IMR-90 (cell line): ENCODE results near the gene DGKD. TPM values are rescaled to one million over a fixed set of nuclear protein-coding genes. Genes with fewer than 3 reads are reported as not detected.

Source experiments
- ATAC-seq: fragments of 200-7000 bp; cut with Tn5 transposase; 2 replicates; pipeline ENCODE4 v1.9.1; 2020; ENCODE audit warnings: low read depth, mild to moderate bottlenecking, moderate library complexity
- Bru-seq: library from RNA; stranded (reverse); fragments of 400-500 nt; gene quantifications from one replicate; lab custom pipeline; 2021; lab: Mats Ljungman, UMichigan
- BruChase-seq, 2 experiments: library from RNA; stranded (reverse); fragments of 400-500 nt; gene quantifications; one replicate each; lab custom pipeline; 2021; lab: Mats Ljungman, UMichigan
- BruUV-seq: library from RNA; stranded (reverse); fragments of 400-500 nt; replicated peaks from 2 replicates; lab custom pipeline; 2021; lab: Mats Ljungman, UMichigan
- CTCF ChIA-PET: fragments of 300-600 bp; formaldehyde crosslinking; extraction: SDS; loops from one replicate; lab custom pipeline; 2021; ENCODE audit warnings: antibody characterized with exemption; lab: Yijun Ruan, JAX
- POLR2A ChIA-PET: fragments of 300-600 bp; sonication (Branson Sonifier 250); formaldehyde crosslinking; loops from one replicate; lab custom pipeline; 2022; ENCODE audit warnings: antibody characterized with exemption; ENCODE audit not compliant: unreplicated experiment; lab: Charles Lee
- DNase-seq: peaks from one replicate; pipeline ENCODE4 v3.0.0; 2013
- H2AFZ ChIP-seq: replicated peaks from 2 replicates; pipeline ENCODE3; 2013; ENCODE audit warnings: low read length, mild to moderate bottlenecking; ENCODE audit not compliant: poor library complexity
- H2AK5ac ChIP-seq: 2 replicates; pipeline ENCODE4 v1.6.1; 2013; ENCODE audit warnings: low read depth, low read length, inconsistent platforms
- H2AK9ac ChIP-seq: replicated peaks from 2 replicates; pipeline ENCODE3; 2013; ENCODE audit warnings: mild to moderate bottlenecking, low read depth, low read length, moderate library complexity; ENCODE audit not compliant: poor library complexity
- H2BK120ac ChIP-seq: 2 replicates; pipeline ENCODE4 v1.6.1; 2013; ENCODE audit warnings: low read depth, low read length, inconsistent platforms
- H2BK15ac ChIP-seq: 3 replicates; pipeline ENCODE4 v1.6.1; 2013; ENCODE audit warnings: low read depth, low read length, inconsistent platforms
- H2BK20ac ChIP-seq: 2 replicates; pipeline ENCODE4 v1.6.1; 2013; ENCODE audit warnings: low read depth, mild to moderate bottlenecking, inconsistent platforms, low read length, moderate library complexity
- H2BK5ac ChIP-seq: 2 replicates; pipeline ENCODE4 v1.6.1; 2013; ENCODE audit warnings: mild to moderate bottlenecking, low read depth, low read length, inconsistent platforms; ENCODE audit not compliant: poor library complexity, severe bottlenecking
- H3K14ac ChIP-seq: replicated peaks from 2 replicates; pipeline ENCODE4 v1.6.1; 2013; ENCODE audit warnings: low read depth, low read length, inconsistent platforms
- H3K18ac ChIP-seq: 2 replicates; pipeline ENCODE4 v1.6.1; 2013; ENCODE audit warnings: low read depth, low read length, control low read depth
- H3K23ac ChIP-seq: 2 replicates; pipeline ENCODE4 v1.6.1; 2013; ENCODE audit warnings: low read depth, low read length, inconsistent platforms
- H3K27ac ChIP-seq: 2 replicates; pipeline ENCODE4 v1.5.1; 2013; ENCODE audit warnings: mild to moderate bottlenecking, control low read depth, low read length; ENCODE audit not compliant: insufficient read depth
- H3K27me3 ChIP-seq: 2 replicates; pipeline ENCODE4 v1.6.1; 2013; ENCODE audit warnings: low read length; ENCODE audit not compliant: control insufficient read depth, insufficient read depth
- H3K36me3 ChIP-seq: 2 replicates; pipeline ENCODE4 v1.6.1; 2013; ENCODE audit warnings: low read length, mixed read lengths; ENCODE audit not compliant: control insufficient read depth, insufficient read depth
- H3K4ac ChIP-seq: 2 replicates; pipeline ENCODE4 v1.6.1; 2013; ENCODE audit warnings: low read depth, low read length, inconsistent platforms
- H3K4me1 ChIP-seq: 2 replicates; pipeline ENCODE4 v1.6.1; 2013; ENCODE audit warnings: low read length, mixed read lengths; ENCODE audit not compliant: control insufficient read depth, insufficient read depth
- H3K4me2 ChIP-seq: 2 replicates; pipeline ENCODE4 v1.6.1; 2013; ENCODE audit warnings: low read depth, mild to moderate bottlenecking, control low read depth, low read length, moderate library complexity
- H3K4me3 ChIP-seq: 2 replicates; pipeline ENCODE4 v1.5.1; 2013; ENCODE audit warnings: low read depth, mild to moderate bottlenecking, control low read depth, low read length, moderate library complexity; ENCODE audit not compliant: insufficient read depth
- H3K56ac ChIP-seq: 2 replicates; pipeline ENCODE4 v1.6.1; 2013; ENCODE audit warnings: low read length, inconsistent platforms; ENCODE audit not compliant: insufficient read depth; ENCODE audit errors: extremely low read depth
- H3K79me1 ChIP-seq, 2 experiments: 2 replicates each; pipeline ENCODE4 v1.6.1; 2013; ENCODE audit warnings: low read length in 2 of 2, inconsistent platforms in 1 of 2, low read depth in 1 of 2
- H3K9ac ChIP-seq: 2 replicates; pipeline ENCODE4 v1.6.1; 2013; ENCODE audit warnings: low read depth, low read length, control low read depth
- H3K9me1 ChIP-seq: 2 replicates; pipeline ENCODE4 v1.6.1; 2013; ENCODE audit warnings: low read length, inconsistent platforms; ENCODE audit not compliant: insufficient read depth
- H3K9me3 ChIP-seq: 2 replicates; pipeline ENCODE4 v1.6.1; 2013; ENCODE audit warnings: low read length; ENCODE audit not compliant: control insufficient read depth, insufficient read depth
- H4K20me1 ChIP-seq: 2 replicates; pipeline ENCODE4 v1.6.1; 2013; ENCODE audit warnings: low read length, inconsistent platforms; ENCODE audit not compliant: insufficient read depth
- H4K5ac ChIP-seq: 2 replicates; pipeline ENCODE4 v1.6.1; 2013; ENCODE audit warnings: mild to moderate bottlenecking, low read depth, low read length, control low read depth
- H4K8ac ChIP-seq, 2 experiments: 2 replicates each; pipeline ENCODE4 v1.6.1; 2013; ENCODE audit warnings: low read depth in 2 of 2, low read length in 2 of 2, control low read depth in 1 of 2, inconsistent platforms in 1 of 2
- H4K91ac ChIP-seq: 2 replicates; pipeline ENCODE4 v1.6.1; 2013; ENCODE audit warnings: low read depth, low read length, inconsistent platforms; ENCODE audit not compliant: insufficient read depth
- CEBPB ChIP-seq: IDR thresholded peaks from 2 replicates; pipeline ENCODE4 v1.6.1; 2012; ENCODE audit warnings: low read depth, low read length, improper control_type of control experiment
- CHD1 ChIP-seq: IDR thresholded peaks from 2 replicates; pipeline ENCODE4 v1.6.1; 2012; ENCODE audit warnings: low read depth, low read length, improper control_type of control experiment
- CTCF ChIP-seq: conservative IDR thresholded peaks from 2 replicates; pipeline ENCODE4 v1.5.1; 2012; ENCODE audit warnings: mild to moderate bottlenecking, low read depth, low read length, improper control_type of control experiment
- ELK1 ChIP-seq: fragments of 150-350 bp; IDR thresholded peaks from 2 replicates; pipeline ENCODE4 v1.6.1; 2016; ENCODE audit warnings: low read depth, mild to moderate bottlenecking, low read length, moderate library complexity, borderline replicate concordance
- FOS ChIP-seq: fragments of 150-350 bp; IDR thresholded peaks from 2 replicates; pipeline ENCODE4 v1.6.1; 2016; ENCODE audit warnings: low read depth, low read length
- MAFK ChIP-seq: IDR thresholded peaks from 2 replicates; pipeline ENCODE4 v1.6.1; 2012; ENCODE audit warnings: low read depth, low read length, improper control_type of control experiment
- MAZ ChIP-seq: IDR thresholded peaks from 2 replicates; pipeline ENCODE4 v1.6.1; 2012; ENCODE audit warnings: low read depth, mild to moderate bottlenecking, low read length, improper control_type of control experiment, moderate library complexity, borderline replicate concordance
- POLR2A ChIP-seq: IDR thresholded peaks from 2 replicates; pipeline ENCODE4 v1.6.1; 2012; ENCODE audit warnings: mild to moderate bottlenecking, low read depth, low read length
- RAD21 ChIP-seq: IDR thresholded peaks from 2 replicates; pipeline ENCODE4 v1.6.1; 2012; ENCODE audit warnings: low read length, improper control_type of control experiment
- SMC3 ChIP-seq: fragments of 150-350 bp; IDR thresholded peaks from 2 replicates; pipeline ENCODE4 v1.6.1; 2016; ENCODE audit warnings: low read depth, mild to moderate bottlenecking, antibody characterized with exemption, low read length, moderate library complexity
- USF2 ChIP-seq: fragments of 150-350 bp; IDR thresholded peaks from 2 replicates; pipeline ENCODE4 v1.6.1; 2017; ENCODE audit warnings: mild to moderate bottlenecking, antibody characterized with exemption, low read length, low read depth
- WGBS, 2 experiments: methylation state at CpG; one replicate each; pipeline versions ENCODE4 v1.1.5 to v1.1.7; 2013; ENCODE audit warnings: missing lambda C conversion rate in 2 of 2; ENCODE audit not compliant: insufficient read length in 1 of 2; ENCODE audit errors: extremely low coverage in 2 of 2; 5-methylcytosine and 5-hydroxymethylcytosine counted together
- dilution Hi-C: fragments of 300-500 bp; cut with HindIII; formaldehyde crosslinking; loops from one replicate; pipeline ENCODE4 v1.14.3; 2018; ENCODE audit warnings: low sequenced_read_pairs; ENCODE audit not compliant: unreplicated experiment
- in situ Hi-C: fragments of 300-500 bp; cut with MboI; formaldehyde crosslinking; loops from 3 replicates; pipeline ENCODE4 v1.14.3; 2019; ENCODE audit warnings: low sequenced_read_pairs, inconsistent platforms, mixed read lengths
- intact Hi-C: fragments of 100-400 bp; cut with micrococcal nuclease; formaldehyde crosslinking; loops from 2 replicates; pipeline ENCODE4 v1.10.0; 2022
- long read RNA-seq: library from polyadenylated mRNA; unstranded; transcript quantifications from one replicate; pipeline ENCODE4 v2.0.0, GENCODE V29; 2021; ENCODE audit not compliant: unreplicated experiment
- polyA plus RNA-seq, 3 experiments: library from polyadenylated mRNA; depleted of rRNA; stranded (reverse); fragments of >200 nt; gene quantifications; 2 replicates each; pipeline ENCODE4 v1.2.3, GENCODE V29; 2012; ENCODE audit warnings: low replicate concordance in 1 of 3
- total RNA-seq: library from RNA; depleted of rRNA; stranded (reverse); fragments of >200 nt; gene quantifications from 2 replicates; pipeline ENCODE4 v1.2.3, GENCODE V29; 2012; rRNA removed

Gene DGKD
- total RNA-seq (5.8 and 6.5 TPM in 2 replicates), polyA plus RNA-seq (2012; rRNA removed) (8.5 and 10.1 TPM in 2 replicates), Bru-seq, nascent RNA (percentile 69 among the genes with signal in this experiment), BruChase-seq, experiment 1, labeled RNA remaining after a 6-hour chase (percentile 68 among the genes with signal in this experiment), BruChase-seq, experiment 2, labeled RNA remaining after a 2-hour chase (percentile 72 among the genes with signal in this experiment)
- polyA plus RNA-seq (2012; cell fraction: cytosol; rRNA removed): 7.0 and 7.4 TPM in 2 replicates
- 41.1 and 42.5 TPM in 2 replicates for polyA plus RNA-seq (2012; cell fraction: nucleus; rRNA removed; ENCODE audit: low replicate concordance)
- long read RNA-seq, full-length matches to known transcripts: 2 of 23 reads
- long read RNA-seq, partial matches to known transcripts: 18 of 23 reads
- long read RNA-seq, other reads (novel, unspliced or antisense): 3 of 23 reads

GRCh38 chr2:233353769-233354499 lies at the start of gene DGKD:
Gene DGKD (plus strand): TSS chr2:233354494. CDS start chr2:233354519, 25 bp downstream.
- Histone ChIP-seq H2BK120ac (peak within 1 kb of the TSS; percentile 85), H3K79me1 (peaks cover 19 to 28% of the 10 kb centered on the region in 2 experiments), H2AK5ac (0 out of 2 replicates have a peak within 1 kb of the TSS, but pooled peaks have one; percentile 31), H3K27me3 (peaks cover 4% of the 10 kb centered on the region; the same call in 1 of the 2 replicates), H3K9ac (peak within 1 kb of the TSS; percentile 93), H2AK9ac (peak within 1 kb of the TSS; percentile 91), H4K91ac (peak within 1 kb of the TSS; percentile 96), H3K27ac (peak within 1 kb of the TSS; percentile 86), H2BK5ac (peak within 1 kb of the TSS; percentile 65), H3K23ac (peak within 1 kb of the TSS; percentile 84), H3K4me2 (peak within 1 kb of the TSS; percentile 77), H3K4ac (peak within 1 kb of the TSS; percentile 92), H2AFZ (peak within 1 kb of the TSS; percentile 97), H3K9me3 (no peaks in the 10 kb centered on the region), H3K9me1 (peaks cover 10% of the 10 kb centered on the region), H3K14ac (peak within 1 kb of the TSS; percentile 90), H3K56ac (no peak within 1 kb of the TSS; the same call in 1 of the 2 replicates), H4K5ac (peak within 1 kb of the TSS; percentile 86), H3K4me1 (peaks cover 8% of the 10 kb centered on the region), H4K20me1 (peaks cover 14% of the 10 kb centered on the region; the same call in 1 of the 2 replicates), H3K36me3 (no peaks in the 10 kb centered on the region), H2BK20ac (peak within 1 kb of the TSS; percentile 30), H2BK15ac (peak within 1 kb of the TSS; percentile 57; the same call in 2 of the 3 replicates), H3K18ac (peak within 1 kb of the TSS; percentile 42), H3K4me3 (peak within 1 kb of the TSS; percentile 100), H4K8ac (peak within 1 kb of the TSS; percentile 82 to 99)
- intact Hi-C loops (loop anchor here (1.0 to 2.0 kb wide), 2 partner anchors 33 to 89 kb away; no protein-coding TSS in a partner anchor), dilution Hi-C loops (no loop called here), in situ Hi-C loops (loop anchor here (5.0 kb wide), 1 partner anchor 93 kb away; no protein-coding TSS in a partner anchor)
- DNase-seq (no peak), ATAC-seq (peak; percentile 93)
- CTCF ChIA-PET: no interaction called here
- POLR2A ChIA-PET: no interaction called here
- WGBS, 2 experiments: 28% methylated on average over 3 of the region's 56 CpGs; no CpG with 5 or more reads in 1 of the 2 experiments
- BruUV-seq: no TSS peak
- TF ChIP-seq SMC3: no peak
- TF ChIP-seq RAD21: no peak
- no peak for TF ChIP-seq POLR2A
- no peak for TF ChIP-seq CHD1
- no peak for TF ChIP-seq CEBPB
- no peak for TF ChIP-seq FOS
- no peak for TF ChIP-seq MAFK
- no peak for TF ChIP-seq USF2
- no peak for TF ChIP-seq ELK1
- TF ChIP-seq CTCF: peak; percentile 34
- TF ChIP-seq MAZ: peak; percentile 75; the same call in 1 of the 2 replicates
